HFFc6 (cell line): ENCODE data around the gene SLCO4C1. TPM values are rescaled to one million over a fixed set of nuclear protein-coding genes. Genes with fewer than 3 reads are reported as not detected.

Experiments used
- DNase-seq: peaks from one replicate; pipeline ENCODE4 v3.0.0-alpha.2; 2018
- H3K27ac Mint-ChIP-seq: 2 replicates; pipeline ENCODE4 v1.8.0; 2020; ENCODE audit warnings: mild to moderate bottlenecking, mixed read lengths
- H3K27me3 Mint-ChIP-seq: 2 replicates; pipeline ENCODE4 v1.8.0; 2021; ENCODE audit warnings: mild to moderate bottlenecking, moderate library complexity, mixed read lengths; ENCODE audit not compliant: insufficient read depth
- H3K36me3 Mint-ChIP-seq: 2 replicates; pipeline ENCODE4 v1.8.0; 2021; ENCODE audit warnings: low read depth, mixed read lengths
- H3K4me1 Mint-ChIP-seq: 2 replicates; pipeline ENCODE4 v1.8.0; 2020; ENCODE audit warnings: low read depth, mixed read lengths
- H3K4me3 Mint-ChIP-seq: 2 replicates; pipeline ENCODE4 v1.8.0; 2020; ENCODE audit warnings: mild to moderate bottlenecking, moderate library complexity, mixed read lengths
- H3K9me3 Mint-ChIP-seq: 2 replicates; pipeline ENCODE4 v1.8.0; 2020; ENCODE audit warnings: mild to moderate bottlenecking, mixed read lengths
- CTCF ChIP-seq: fragments of 200-600 bp; sonication (generic); IDR thresholded peaks from 2 replicates; pipeline ENCODE4 v1.5.0; 2021; ENCODE audit warnings: antibody characterized with exemption, mild to moderate bottlenecking
- total RNA-seq, 6 experiments: library from RNA; stranded (reverse); fragmentation: NEBNext Ultra II Directional; extraction: Animal tissue kit (Norgen Biotek cat#: 25700); gene quantifications; 2 replicates in 1 of 6; 3 replicates in 5 of 6; pipeline ENCODE4 v1.2.3, GENCODE V29; 2021

The SLCO4C1 gene
- total RNA-seq, 6 experiments from 2014 or later: not detected

- no peaks in the 10 kb centered on the region for H3K36me3 Mint-ChIP-seq
- H3K4me1 Mint-ChIP-seq: no peaks in the 10 kb centered on the region
- no peak for DNase-seq
- no peak overlapping the region for H3K4me3 Mint-ChIP-seq
- peaks cover 45% of the 10 kb centered on the region for H3K9me3 Mint-ChIP-seq
- TF ChIP-seq CTCF: no peak
- H3K27me3 Mint-ChIP-seq: no peaks in the 10 kb centered on the region; the same call in 1 of the 2 replicates
- no peak overlapping the region for H3K27ac Mint-ChIP-seq
These were observed 64.1 kb downstream of the SLCO4C1 start for GRCh38 chr5:102231693-102232619.

GRCh38 chr5:102229685-102230084 is 66.4 kb downstream of the SLCO4C1 start:
- Mint-ChIP-seq H3K27me3 (no peaks in the 10 kb centered on the region; the same call in 1 of the 2 replicates), H3K4me1 (no peaks in the 10 kb centered on the region), H3K36me3 (no peaks in the 10 kb centered on the region), H3K9me3 (peaks cover 36% of the 10 kb centered on the region), H3K27ac (no peak overlapping the region), H3K4me3 (no peak overlapping the region)
- no peak for TF ChIP-seq CTCF
- DNase-seq: no peak

- H3K4me3 Mint-ChIP-seq: no peak overlapping the region
- TF ChIP-seq CTCF: no peak
- H3K27me3 Mint-ChIP-seq: no peaks in the 10 kb centered on the region; the same call in 1 of the 2 replicates
- H3K9me3 Mint-ChIP-seq: peaks cover 26% of the 10 kb centered on the region
- H3K27ac Mint-ChIP-seq: no peak overlapping the region
- H3K4me1 Mint-ChIP-seq: no peaks in the 10 kb centered on the region
- H3K36me3 Mint-ChIP-seq: no peaks in the 10 kb centered on the region
- DNase-seq: no peak
These were observed 69.8 kb downstream of the SLCO4C1 start for GRCh38 chr5:102226321-102226720.

- H3K9me3 Mint-ChIP-seq: peaks cover 10% of the 10 kb centered on the region
- no peak overlapping the region for H3K27ac Mint-ChIP-seq
- no peaks in the 10 kb centered on the region for H3K4me1 Mint-ChIP-seq
- DNase-seq: peak; percentile 20
- H3K36me3 Mint-ChIP-seq: no peaks in the 10 kb centered on the region
- no peaks in the 10 kb centered on the region; the same call in 1 of the 2 replicates for H3K27me3 Mint-ChIP-seq
- no peak overlapping the region for H3K4me3 Mint-ChIP-seq
- TF ChIP-seq CTCF: peak; percentile 84
These were observed 72.3 kb downstream of the SLCO4C1 start for GRCh38 chr5:102223542-102224477.

- H3K27me3 Mint-ChIP-seq: no peaks in the 10 kb centered on the region
- H3K4me1 Mint-ChIP-seq: no peaks in the 10 kb centered on the region
- no peak overlapping the region for H3K4me3 Mint-ChIP-seq
- no peak for TF ChIP-seq CTCF
- no peaks in the 10 kb centered on the region for H3K36me3 Mint-ChIP-seq
- H3K27ac Mint-ChIP-seq: no peak overlapping the region
- no peak for DNase-seq
- peaks cover 6% of the 10 kb centered on the region for H3K9me3 Mint-ChIP-seq
These were observed 73.3 kb downstream of the SLCO4C1 start for GRCh38 chr5:102222772-102223171.
